Testis (tissue), 2 donors: ENCODE results near the gene ENTREP3.
"Not testable (repeated sequence)": the region's sequence is repeated elsewhere in the genome, so short reads cannot be mapped to it uniquely, and the experiment has no call there.

Experiments used
- POLR2A ChIP-seq: fragments of 450-650 bp; IDR thresholded peaks from one replicate; pipeline ENCODE4 v1.6.1; 2017; ENCODE audit warnings: antibody characterized with exemption, mild to moderate bottlenecking, moderate library complexity
- TF ChIP-seq, protein P1 (sequence below), 3 experiments: fragments of 450-650 bp in 2 of 3; fragments of 200-600 bp in 1 of 3; sonication (generic) in 1 of 3; IDR thresholded peaks; one replicate each; pipeline ENCODE4 v1.5.1; 2016 to 2019; ENCODE audit warnings: antibody characterized with exemption in 3 of 3, mild to moderate bottlenecking in 2 of 3, moderate library complexity in 1 of 3

GRCh38 chr1:155214702-155215101, 40.6 kb downstream of the ENTREP3 start:
- TF ChIP-seq, protein P1, sequence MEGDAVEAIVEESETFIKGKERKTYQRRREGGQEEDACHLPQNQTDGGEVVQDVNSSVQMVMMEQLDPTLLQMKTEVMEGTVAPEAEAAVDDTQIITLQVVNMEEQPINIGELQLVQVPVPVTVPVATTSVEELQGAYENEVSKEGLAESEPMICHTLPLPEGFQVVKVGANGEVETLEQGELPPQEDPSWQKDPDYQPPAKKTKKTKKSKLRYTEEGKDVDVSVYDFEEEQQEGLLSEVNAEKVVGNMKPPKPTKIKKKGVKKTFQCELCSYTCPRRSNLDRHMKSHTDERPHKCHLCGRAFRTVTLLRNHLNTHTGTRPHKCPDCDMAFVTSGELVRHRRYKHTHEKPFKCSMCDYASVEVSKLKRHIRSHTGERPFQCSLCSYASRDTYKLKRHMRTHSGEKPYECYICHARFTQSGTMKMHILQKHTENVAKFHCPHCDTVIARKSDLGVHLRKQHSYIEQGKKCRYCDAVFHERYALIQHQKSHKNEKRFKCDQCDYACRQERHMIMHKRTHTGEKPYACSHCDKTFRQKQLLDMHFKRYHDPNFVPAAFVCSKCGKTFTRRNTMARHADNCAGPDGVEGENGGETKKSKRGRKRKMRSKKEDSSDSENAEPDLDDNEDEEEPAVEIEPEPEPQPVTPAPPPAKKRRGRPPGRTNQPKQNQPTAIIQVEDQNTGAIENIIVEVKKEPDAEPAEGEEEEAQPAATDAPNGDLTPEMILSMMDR (IDR thresholded peaks at IDR 0.05), result not testable (repeated sequence)
- TF ChIP-seq POLR2A, result not testable (repeated sequence)
